Mucosa of descending colon (tissue), 3 donors: ENCODE measurements around the gene KLHL12. TPM values are rescaled to one million over a fixed set of nuclear protein-coding genes. Genes with fewer than 3 reads are reported as not detected.

Experiments used
- ATAC-seq: fragments of 200-7000 bp; cut with Tn5 transposase; one replicate; pipeline ENCODE4 v1.9.1; 2020; ENCODE audit warnings: mild to moderate bottlenecking, moderate library complexity
- DNase-seq, 3 donors: peaks; one replicate each; pipeline ENCODE4 v3.0.0-alpha.2; 2020
- H3K36me3 ChIP-seq: fragments of 200-600 bp; one replicate; pipeline ENCODE4 v1.8.0; 2021; ENCODE audit warnings: low read depth, mild to moderate bottlenecking
- H3K4me1 ChIP-seq: fragments of 200-600 bp; one replicate; pipeline ENCODE4 v1.8.0; 2021; ENCODE audit warnings: low read depth, mild to moderate bottlenecking
- H3K4me3 ChIP-seq: fragments of 200-600 bp; one replicate; pipeline ENCODE4 v1.8.0; 2021; ENCODE audit warnings: mild to moderate bottlenecking
- H3K9me3 ChIP-seq: fragments of 200-600 bp; one replicate; pipeline ENCODE4 v1.8.0; 2021; ENCODE audit warnings: mild to moderate bottlenecking
- CTCF ChIP-seq: fragments of 200-600 bp; IDR thresholded peaks from one replicate; pipeline ENCODE4 v1.8.0; 2022; ENCODE audit warnings: antibody characterized with exemption, mild to moderate bottlenecking
- intact Hi-C, 2 donors: fragments of 100-400 bp; cut with DNase I in 1 of 2; cut with micrococcal nuclease in 1 of 2; formaldehyde crosslinking; loops; one replicate each; pipeline versions ENCODE4 v1.11.0 to v1.11.1; 2022; cut with DNase I, micrococcal nuclease
- total RNA-seq, 3 donors: library from RNA; stranded (reverse); fragmentation: NEBNext Ultra II Directional in 2 of 3; extraction: Animal tissue kit (Norgen Biotek cat#: 25700) in 2 of 3; gene quantifications; one replicate each; pipeline versions ENCODE4 v1.2.1 to v1.2.4, GENCODE V29; 2021 to 2023
- donor health status: DM: no; HTN: no; CAD: no; lungs with moderate emphysema.
- donor health status: DM: no; HTN: no; CAD: no.
- donor health status: DM: no; HTN: yes; CAD: no.

KLHL12 gene
- total RNA-seq, 3 donors from 2014 or later: 26.4 to 33.4 (median 28.2) TPM

GRCh38 chr1:202901555-202901954, 25.5 kb downstream of the KLHL12 start:
- TF ChIP-seq CTCF: no peak
- DNase-seq: no peak
- Histone ChIP-seq H3K9me3 (no peaks in the 10 kb centered on the region), H3K36me3 (no peaks in the 10 kb centered on the region), H3K4me3 (no peak overlapping the region), H3K4me1 (no peaks in the 10 kb centered on the region)
- ATAC-seq: no peak
- intact Hi-C loops: no loop called here

GRCh38 chr1:202892501-202892900, 34.5 kb downstream of the KLHL12 start:
- peaks cover 7% of the 10 kb centered on the region for H3K36me3 ChIP-seq
- DNase-seq (no peak), ATAC-seq (no peak)
- H3K4me3 ChIP-seq: no peak overlapping the region
- peaks cover 11% of the 10 kb centered on the region for H3K4me1 ChIP-seq
- no peak for TF ChIP-seq CTCF
- intact Hi-C loops: no loop called here
- no peaks in the 10 kb centered on the region for H3K9me3 ChIP-seq

GRCh38 chr1:202890392-202890791, 36.6 kb downstream of the KLHL12 start:
- H3K36me3 ChIP-seq: peaks cover 7% of the 10 kb centered on the region
- DNase-seq (no peak), ATAC-seq (no peak)
- intact Hi-C loops: no loop called here
- TF ChIP-seq CTCF: no peak
- H3K4me3 ChIP-seq: no peak overlapping the region
- H3K4me1 ChIP-seq: peaks cover 12% of the 10 kb centered on the region
- H3K9me3 ChIP-seq: no peaks in the 10 kb centered on the region

GRCh38 chr1:202888531-202889360, 38.3 kb downstream of the KLHL12 start, which contains the start of gene RABIF:
RABIF (minus strand) TSS chr1:202889149; CDS start chr1:202889098, 51 bp downstream.
- intact Hi-C loops: no loop called here
- Histone ChIP-seq H3K4me1 (peaks cover 12% of the 10 kb centered on the region), H3K4me3 (peak within 1 kb of the TSS; percentile 43), H3K9me3 (no peaks in the 10 kb centered on the region), H3K36me3 (peaks cover 7% of the 10 kb centered on the region)
- DNase-seq (peak; percentile 97 to 98 (median 98)), ATAC-seq (peak; percentile 97)
- TF ChIP-seq CTCF: peak; percentile 7

- H3K4me1 ChIP-seq: peaks cover 12% of the 10 kb centered on the region
- peak overlapping the region; percentile 43 for H3K4me3 ChIP-seq
- no peaks in the 10 kb centered on the region for H3K9me3 ChIP-seq
- no peak for ATAC-seq
- DNase-seq: no peak
- TF ChIP-seq CTCF: no peak
- intact Hi-C loops: no loop called here
- H3K36me3 ChIP-seq: peaks cover 7% of the 10 kb centered on the region
Observed at GRCh38 chr1:202888221-202888530, 38.9 kb downstream of the KLHL12 start.
